ENCODE data around the gene OPCML. TPM values are rescaled to one million over a fixed set of nuclear protein-coding genes. Genes with fewer than 3 reads are reported as not detected.
A peak's percentile ranks its signal among the peaks of the same experiment; 100 is the strongest.

Gene OPCML
- not detected in 2 replicates for total RNA-seq (2014; rRNA removed; shearing (Covaris generic))
- not detected in 2 replicates for polyA plus RNA-seq (2015; cell fraction: cytosol; rRNA removed)
- not detected in 2 replicates for polyA plus RNA-seq (2015; cell fraction: nucleus; rRNA removed)

GRCh38 chr11:133531971-133532651 lies at the start of gene OPCML:
OPCML (minus strand) TSS chr11:133532501.
- in situ Hi-C loops (cut with HindIII; ENCODE audit: low pct_unique_long_range_greater_than_20kb, low sequenced_read_pairs), result no loop called here
- no peak for DNase-seq (ENCODE audit: low read depth, low spot score)

- in situ Hi-C loops (cut with HindIII; ENCODE audit: low pct_unique_long_range_greater_than_20kb, low sequenced_read_pairs), result no loop called here
- DNase-seq (ENCODE audit: low read depth, low spot score), result no peak
Measured at GRCh38 chr11:133581091-133581490, 48.8 kb upstream of the OPCML start.

DNA sequence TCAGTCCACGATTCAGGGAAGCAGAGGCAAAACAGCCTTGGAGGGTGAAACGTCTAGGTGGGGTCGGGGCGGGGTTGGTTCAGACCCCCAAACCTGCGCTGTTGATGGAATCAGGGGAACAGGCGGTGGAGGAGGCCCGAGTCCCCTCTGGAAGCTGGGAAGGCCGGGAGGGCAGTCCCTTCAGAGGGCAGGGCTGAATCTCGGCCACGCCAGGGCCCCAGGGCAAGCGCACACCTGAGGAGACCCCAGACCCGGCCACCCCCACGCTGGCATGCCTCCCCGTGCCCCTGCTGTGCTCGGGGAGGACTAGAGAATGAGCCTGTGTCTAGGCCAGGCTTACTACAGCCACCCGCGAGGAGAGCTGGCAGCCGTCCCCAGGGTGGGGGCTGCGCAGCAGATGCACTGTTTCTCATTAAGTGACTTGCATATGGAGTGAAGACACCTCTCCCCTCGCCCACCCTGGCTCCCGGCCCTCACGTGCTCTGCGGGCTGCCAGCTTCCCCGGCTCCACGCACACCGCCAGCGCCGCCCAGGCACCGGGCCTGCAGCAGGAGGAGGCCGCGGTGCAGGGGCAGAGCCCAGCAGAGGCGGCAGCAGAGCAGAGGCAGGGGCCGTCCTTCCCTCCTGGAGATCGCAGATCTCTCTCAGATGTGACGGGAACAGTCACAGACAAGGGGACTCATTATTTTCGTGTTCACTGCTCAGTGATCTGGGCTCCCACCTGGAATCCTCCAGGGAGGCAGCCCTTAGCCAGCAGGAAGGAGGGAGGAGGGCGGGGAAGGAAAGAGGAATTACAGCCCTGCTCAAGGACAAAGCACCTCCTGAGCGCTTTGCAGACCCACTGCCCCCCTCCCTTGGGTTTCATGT lies 47.1 kb upstream of the OPCML start:
- in situ Hi-C loops (cut with HindIII; ENCODE audit: low pct_unique_long_range_greater_than_20kb, low sequenced_read_pairs), result no loop called here
- no peak for DNase-seq (ENCODE audit: low read depth, low spot score)

DNA sequence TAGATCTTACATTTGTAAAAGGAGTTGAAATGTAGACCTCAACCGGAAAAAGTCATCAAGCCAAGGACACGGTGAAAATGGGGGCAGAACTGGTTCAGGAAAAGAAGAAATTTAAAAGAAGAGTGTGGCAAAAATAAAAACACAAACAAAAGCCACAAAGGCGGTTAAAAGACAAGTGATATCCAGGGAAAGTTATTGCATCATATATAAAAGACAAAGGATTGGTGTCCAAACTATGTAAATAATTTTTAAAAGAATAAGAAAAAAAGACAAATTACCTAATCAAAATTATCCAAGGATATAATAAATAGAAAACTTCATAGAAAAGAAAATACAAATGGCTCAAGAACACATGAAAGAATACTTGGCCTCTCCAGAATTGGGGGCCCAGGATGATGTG lies 45.1 kb upstream of the OPCML start:
- DNase-seq (ENCODE audit: low read depth, low spot score), result no peak
- in situ Hi-C loops (cut with HindIII; ENCODE audit: low pct_unique_long_range_greater_than_20kb, low sequenced_read_pairs), result no loop called here

GRCh38 chr11:133576351-133576750 lies 44.0 kb upstream of the OPCML start:
- in situ Hi-C loops (cut with HindIII; ENCODE audit: low pct_unique_long_range_greater_than_20kb, low sequenced_read_pairs), result no loop called here
- peak; percentile 51 for DNase-seq (ENCODE audit: low read depth, low spot score)

GRCh38 chr11:133573081-133573480 lies 40.8 kb upstream of the OPCML start:
- no peak for DNase-seq (ENCODE audit: low read depth, low spot score)
- in situ Hi-C loops (cut with HindIII; ENCODE audit: low pct_unique_long_range_greater_than_20kb, low sequenced_read_pairs), result no loop called here

DNA sequence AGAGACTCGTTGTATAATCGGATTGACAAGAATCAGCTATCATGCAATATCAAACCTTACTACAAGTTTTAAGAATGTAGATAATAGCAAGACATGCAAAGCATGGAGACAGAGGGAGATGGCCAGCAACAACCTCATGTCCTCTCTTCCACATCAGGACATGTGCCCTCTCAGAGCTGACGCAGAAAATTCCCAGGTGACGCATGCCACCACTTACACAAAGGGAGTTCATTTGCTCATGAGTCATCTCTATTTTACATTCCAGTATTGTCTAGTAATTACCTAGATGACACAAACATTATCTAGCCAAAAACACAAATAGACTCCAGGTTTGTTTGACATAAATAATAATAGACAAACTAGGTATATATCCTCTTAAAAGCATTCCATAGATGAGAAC lies 38.1 kb upstream of the OPCML start:
- DNase-seq (ENCODE audit: low read depth, low spot score), result peak; percentile 2
- in situ Hi-C loops (cut with HindIII; ENCODE audit: low pct_unique_long_range_greater_than_20kb, low sequenced_read_pairs), result no loop called here

DNA sequence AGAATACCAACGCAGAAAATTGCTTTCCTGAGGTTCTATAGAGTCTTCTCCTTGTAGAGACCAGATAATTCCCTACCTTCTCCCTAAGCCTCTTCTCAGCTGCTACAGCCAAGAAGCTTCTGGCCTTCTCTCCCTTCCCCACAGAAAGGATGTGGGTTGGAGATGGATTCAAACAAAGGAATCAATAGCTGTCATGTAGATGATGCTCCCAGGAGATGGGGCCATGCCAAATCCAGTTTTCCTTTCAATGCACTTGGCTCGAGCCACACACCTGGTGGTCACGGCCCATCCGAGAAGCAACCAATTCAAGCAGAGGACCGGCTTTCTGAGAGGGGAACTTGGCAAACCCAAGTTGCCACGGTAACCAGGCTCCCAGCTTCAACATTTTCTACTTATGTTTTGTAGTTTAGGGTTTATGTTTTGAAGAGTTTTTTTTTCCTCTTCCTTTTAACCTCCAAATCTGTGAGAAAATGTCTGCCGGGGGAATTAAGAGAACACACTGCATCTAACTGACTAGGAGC lies 31.3 kb upstream of the OPCML start:
- DNase-seq (ENCODE audit: low read depth, low spot score), result no peak
- in situ Hi-C loops (cut with HindIII; ENCODE audit: low pct_unique_long_range_greater_than_20kb, low sequenced_read_pairs), result no loop called here

DNA sequence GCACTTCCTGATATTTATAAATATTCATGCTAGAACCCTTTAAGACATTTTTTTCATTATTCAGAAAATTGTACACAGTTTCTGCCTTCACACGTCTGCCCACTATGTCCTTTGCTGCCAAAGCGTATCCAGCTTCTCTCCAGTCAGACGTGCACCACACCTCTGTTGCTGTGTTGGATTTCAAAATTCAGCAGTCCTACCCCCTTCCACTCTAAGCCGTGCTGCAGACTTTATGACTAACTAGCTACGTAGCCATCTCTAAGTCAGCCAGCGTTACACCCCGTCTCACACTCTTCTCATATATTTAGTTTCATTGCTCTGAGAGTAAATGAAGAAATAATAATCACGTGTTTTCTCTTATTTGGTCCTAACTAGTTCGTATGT lies 28.2 kb upstream of the OPCML start:
- DNase-seq (ENCODE audit: low read depth, low spot score), result no peak
- in situ Hi-C loops (cut with HindIII; ENCODE audit: low pct_unique_long_range_greater_than_20kb, low sequenced_read_pairs), result no loop called here

- DNase-seq (ENCODE audit: low read depth, low spot score), result no peak
- in situ Hi-C loops (cut with HindIII; ENCODE audit: low pct_unique_long_range_greater_than_20kb, low sequenced_read_pairs), result no loop called here
Measured at GRCh38 chr11:133559833-133560471, 27.7 kb upstream of the OPCML start.

DNA sequence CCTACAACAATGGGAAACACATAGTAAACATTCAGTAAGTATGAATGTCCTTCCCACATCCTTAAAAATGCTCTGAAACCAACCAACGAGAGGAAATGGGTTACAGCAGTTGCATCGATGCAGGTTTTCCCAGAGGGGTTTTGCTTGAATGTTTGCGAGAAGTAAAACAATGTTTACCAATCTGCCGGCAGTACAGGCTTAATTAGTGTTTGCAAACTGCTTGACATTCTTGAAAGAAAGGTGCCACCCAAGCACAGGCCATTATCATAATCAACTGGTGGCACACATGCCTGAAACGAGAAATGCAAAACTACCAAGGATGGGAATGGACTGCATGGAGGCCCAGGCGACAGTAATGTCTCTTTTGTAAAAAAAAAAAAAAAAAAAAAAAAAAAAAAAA lies 27.1 kb upstream of the OPCML start:
- no peak for DNase-seq (ENCODE audit: low read depth, low spot score)
- in situ Hi-C loops (cut with HindIII; ENCODE audit: low pct_unique_long_range_greater_than_20kb, low sequenced_read_pairs), result no loop called here

GRCh38 chr11:133555034-133555433 lies 22.7 kb upstream of the OPCML start:
- in situ Hi-C loops (cut with HindIII; ENCODE audit: low pct_unique_long_range_greater_than_20kb, low sequenced_read_pairs), result no loop called here
- no peak for DNase-seq (ENCODE audit: low read depth, low spot score)

GRCh38 chr11:133553885-133554740 lies 21.8 kb upstream of the OPCML start:
- no peak for DNase-seq (ENCODE audit: low read depth, low spot score)
- in situ Hi-C loops (cut with HindIII; ENCODE audit: low pct_unique_long_range_greater_than_20kb, low sequenced_read_pairs), result no loop called here

DNA sequence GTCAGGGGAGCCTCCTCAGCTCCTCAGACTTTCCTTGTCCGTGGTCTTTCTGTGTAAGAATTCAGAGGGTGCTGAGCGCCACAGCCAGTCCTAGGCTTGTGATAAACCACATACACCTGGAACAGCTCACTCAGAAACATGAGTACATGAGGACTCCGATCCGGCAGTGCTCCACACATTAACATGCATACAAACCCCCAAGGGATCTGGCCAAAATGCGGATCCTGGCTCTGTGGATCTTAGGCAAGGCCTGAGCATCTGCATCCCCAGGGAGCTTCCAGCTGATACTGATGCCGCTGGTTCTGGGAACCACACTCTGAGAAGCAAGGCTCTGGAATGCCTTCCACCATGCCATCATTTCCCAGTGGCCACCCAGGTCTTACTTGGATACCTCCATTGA lies 20.6 kb upstream of the OPCML start:
- no peak for DNase-seq (ENCODE audit: low read depth, low spot score)
- in situ Hi-C loops (cut with HindIII; ENCODE audit: low pct_unique_long_range_greater_than_20kb, low sequenced_read_pairs), result no loop called here

GRCh38 chr11:133551064-133551463 lies 18.8 kb upstream of the OPCML start:
- DNase-seq (ENCODE audit: low read depth, low spot score), result no peak
- in situ Hi-C loops (cut with HindIII; ENCODE audit: low pct_unique_long_range_greater_than_20kb, low sequenced_read_pairs), result no loop called here

GRCh38 chr11:133549826-133550225 lies 17.5 kb upstream of the OPCML start:
- no peak for DNase-seq (ENCODE audit: low read depth, low spot score)
- in situ Hi-C loops (cut with HindIII; ENCODE audit: low pct_unique_long_range_greater_than_20kb, low sequenced_read_pairs), result no loop called here

DNA sequence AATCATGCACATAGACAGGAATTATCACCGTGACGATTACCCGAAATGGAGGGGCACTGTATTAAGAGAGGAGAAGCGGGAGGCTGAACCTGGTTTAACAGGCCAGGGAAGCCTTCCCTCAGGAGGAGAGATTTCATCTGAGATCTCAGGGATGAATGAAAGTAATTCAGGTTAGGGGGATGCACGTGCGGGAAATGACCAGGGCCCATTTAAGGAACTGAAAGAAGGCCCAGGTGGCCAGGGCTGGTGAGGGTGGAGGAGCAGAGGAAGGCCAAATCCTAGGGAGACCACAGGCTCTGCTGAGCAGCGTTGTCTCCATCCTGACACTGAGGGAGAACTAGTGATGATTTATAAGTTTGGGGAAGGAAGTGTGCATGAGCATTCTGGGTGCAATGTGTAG lies 16.3 kb upstream of the OPCML start:
- DNase-seq (ENCODE audit: low read depth, low spot score), result no peak
- in situ Hi-C loops (cut with HindIII; ENCODE audit: low pct_unique_long_range_greater_than_20kb, low sequenced_read_pairs), result no loop called here
